H1 (cell line): Measurements from ENCODE around the gene TMEM120B.

ENCODE experiments used
- CTCF ChIP-seq, 3 experiments: IDR thresholded peaks; 1 replicate in 2 of 3; 2 replicates in 1 of 3; pipeline versions ENCODE4 v1.5.1 to v1.6.1; 2011; ENCODE audit warnings: low read length in 3 of 3, mild to moderate bottlenecking in 3 of 3, inconsistent platforms in 2 of 3, low read depth in 1 of 3, moderate library complexity in 1 of 3; ENCODE audit not compliant: insufficient read depth in 1 of 3; ENCODE audit errors: control extremely low read depth in 1 of 3
- POLR2A ChIP-seq, 2 experiments: IDR thresholded peaks; 1 replicate in 1 of 2; 2 replicates in 1 of 2; pipeline ENCODE4 v1.6.1; 2011; ENCODE audit warnings: low read depth in 2 of 2, low read length in 2 of 2, mild to moderate bottlenecking in 2 of 2; ENCODE audit errors: control extremely low read depth in 1 of 2
- TF ChIP-seq, protein P1 (sequence below): IDR thresholded peaks from 2 replicates; pipeline ENCODE4 v1.6.1; 2012; ENCODE audit warnings: inconsistent platforms

- TF ChIP-seq CTCF (IDR thresholded peaks at IDR 0.05; ENCODE audit: control extremely low read depth in 1 of 3, insufficient read depth in 1 of 3, low read depth in 1 of 3, low read length in 3 of 3) (no peak), POLR2A (IDR thresholded peaks at IDR 0.05; ENCODE audit: control extremely low read depth in 1 of 2, low read depth in 2 of 2, low read length in 2 of 2) (no peak)
- TF ChIP-seq, protein P1, sequence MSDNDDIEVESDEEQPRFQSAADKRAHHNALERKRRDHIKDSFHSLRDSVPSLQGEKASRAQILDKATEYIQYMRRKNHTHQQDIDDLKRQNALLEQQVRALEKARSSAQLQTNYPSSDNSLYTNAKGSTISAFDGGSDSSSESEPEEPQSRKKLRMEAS, result no peak
These were observed 21.3 kb downstream of the TMEM120B start for GRCh38 chr12:121733849-121734248.
